ENCODE data around the gene NEURL1B.

The NEURL1B gene

GRCh38 chr5:172610643-172611042, 30.4 kb upstream of the NEURL1B start:
- no peak for DNase-seq (ENCODE audit: low read depth)

- DNase-seq (ENCODE audit: low read depth), result no peak
Measured at GRCh38 chr5:172611913-172612312, 29.1 kb upstream of the NEURL1B start.

GRCh38 chr5:172612771-172613170, 28.3 kb upstream of the NEURL1B start:
- no peak for DNase-seq (ENCODE audit: low read depth)

GRCh38 chr5:172616136-172616535, 24.9 kb upstream of the NEURL1B start:
- peak; percentile 7 for DNase-seq (ENCODE audit: low read depth)

- peak; percentile 31 for DNase-seq (ENCODE audit: low read depth)
Measured at GRCh38 chr5:172616730-172617129, 24.3 kb upstream of the NEURL1B start.

- no peak for DNase-seq (ENCODE audit: low read depth)
Measured at GRCh38 chr5:172617817-172618216, 23.2 kb upstream of the NEURL1B start.

GRCh38 chr5:172618574-172619365, 22.3 kb upstream of the NEURL1B start:
- DNase-seq (ENCODE audit: low read depth), result no peak

- DNase-seq (ENCODE audit: low read depth), result no peak
Measured at GRCh38 chr5:172620506-172620905, 20.6 kb upstream of the NEURL1B start.

- DNase-seq (ENCODE audit: low read depth), result no peak
Measured at GRCh38 chr5:172622091-172623046, 18.7 kb upstream of the NEURL1B start.

- no peak for DNase-seq (ENCODE audit: low read depth)
Measured at GRCh38 chr5:172623313-172623980, 17.6 kb upstream of the NEURL1B start.

GRCh38 chr5:172624083-172624995, 16.7 kb upstream of the NEURL1B start:
- no peak for DNase-seq (ENCODE audit: low read depth)

- DNase-seq (ENCODE audit: low read depth), result no peak
Measured at GRCh38 chr5:172624996-172625964, 15.8 kb upstream of the NEURL1B start.

- no peak for DNase-seq (ENCODE audit: low read depth)
Measured at GRCh38 chr5:172626031-172626581, 15.0 kb upstream of the NEURL1B start.

- DNase-seq (ENCODE audit: low read depth), result no peak
Measured at GRCh38 chr5:172630082-172630481, 11.0 kb upstream of the NEURL1B start.

- DNase-seq (ENCODE audit: low read depth), result no peak
Measured at GRCh38 chr5:172630482-172630881, 10.6 kb upstream of the NEURL1B start.

- no peak for DNase-seq (ENCODE audit: low read depth)
Measured at GRCh38 chr5:172630986-172631385, 10.1 kb upstream of the NEURL1B start.

GRCh38 chr5:172632346-172633092, 8.5 kb upstream of the NEURL1B start:
- no peak for DNase-seq (ENCODE audit: low read depth)

- DNase-seq (ENCODE audit: low read depth), result no peak
Measured at GRCh38 chr5:172633403-172633970, 7.6 kb upstream of the NEURL1B start.
